Prostate gland (tissue), 2 donors: Measurements from ENCODE around the gene KIF26B. TPM values are rescaled to one million over a fixed set of nuclear protein-coding genes. Genes with fewer than 3 reads are reported as not detected.

Experiments
- DNase-seq: peaks from one replicate; pipeline ENCODE4 v3.0.0-alpha.2; 2019; ENCODE audit warnings: low spot score
- H3K27ac ChIP-seq, 2 donors: fragments of 200-600 bp; sonication (generic); 2 replicates each; pipeline ENCODE4 v1.5.1; 2017 to 2019
- H3K27me3 ChIP-seq: fragments of 200-600 bp; sonication (generic); replicated peaks from 2 replicates; pipeline ENCODE4 v1.5.1; 2019; ENCODE audit not compliant: insufficient read depth
- H3K36me3 ChIP-seq, 2 donors: fragments of 200-600 bp; sonication (generic); 1 replicate in 1 of 2; 2 replicates in 1 of 2; pipeline versions ENCODE4 v1.5.1 to v1.8.1; 2017 to 2019
- H3K4me1 ChIP-seq: fragments of 200-600 bp; sonication (generic); replicated peaks from 2 replicates; pipeline ENCODE4 v1.5.1; 2019
- H3K4me3 ChIP-seq, 2 donors: fragments of 200-600 bp; sonication (generic); 2 replicates each; pipeline ENCODE4 v1.5.1; 2017 to 2019
- H3K9me3 ChIP-seq: fragments of 200-600 bp; sonication (generic); 2 replicates; pipeline ENCODE4 v1.5.1; 2017
- POLR2A ChIP-seq: fragments of 450-650 bp; IDR thresholded peaks from one replicate; pipeline ENCODE4 v1.6.1; 2016; ENCODE audit warnings: antibody characterized with exemption, mild to moderate bottlenecking
- POLR2AphosphoS5 ChIP-seq: sonication (generic); formaldehyde crosslinking; IDR thresholded peaks from one replicate; pipeline ENCODE4 v1.6.1; 2017; ENCODE audit warnings: antibody characterized with exemption
- WGBS: methylation state at CpG from one replicate; pipeline ENCODE4 v1.1.5; 2018; 5-methylcytosine and 5-hydroxymethylcytosine counted together
- intact Hi-C: fragments of 100-400 bp; cut with DNase I; formaldehyde crosslinking; loops from one replicate; pipeline ENCODE4 v1.14.2; 2022
- total RNA-seq, 2 donors: library from RNA; depleted of rRNA; stranded (reverse); fragments of >200 nt; gene quantifications; one replicate each; pipeline ENCODE4 v1.1.0, GENCODE V29; 2016
- TF ChIP-seq, protein P1 (sequence below), 4 experiments: fragments of 200-600 bp in 2 of 4; fragments of 450-650 bp in 2 of 4; sonication (generic) in 2 of 4; IDR thresholded peaks; 1 replicate in 3 of 4; 2 replicates in 1 of 4; pipeline ENCODE4 v1.5.1; 2016 to 2019; ENCODE audit warnings: antibody characterized with exemption in 4 of 4, mild to moderate bottlenecking in 2 of 4, moderate library complexity in 2 of 4

The KIF26B gene
- total RNA-seq, 2 donors from 2014 or later: 3.3 to 3.8 TPM

- Histone ChIP-seq H3K9me3 (no peaks in the 10 kb centered on the region), H3K4me1 (peaks cover 12% of the 10 kb centered on the region), H3K27me3 (no peaks in the 10 kb centered on the region), H3K27ac (no peak overlapping the region), H3K36me3 (no peaks in the 10 kb centered on the region), H3K4me3 (peak overlapping the region; percentile 41 to 44)
- no peak for DNase-seq
- no peak for TF ChIP-seq POLR2A
- no peak for TF ChIP-seq POLR2AphosphoS5
- TF ChIP-seq, protein P1, sequence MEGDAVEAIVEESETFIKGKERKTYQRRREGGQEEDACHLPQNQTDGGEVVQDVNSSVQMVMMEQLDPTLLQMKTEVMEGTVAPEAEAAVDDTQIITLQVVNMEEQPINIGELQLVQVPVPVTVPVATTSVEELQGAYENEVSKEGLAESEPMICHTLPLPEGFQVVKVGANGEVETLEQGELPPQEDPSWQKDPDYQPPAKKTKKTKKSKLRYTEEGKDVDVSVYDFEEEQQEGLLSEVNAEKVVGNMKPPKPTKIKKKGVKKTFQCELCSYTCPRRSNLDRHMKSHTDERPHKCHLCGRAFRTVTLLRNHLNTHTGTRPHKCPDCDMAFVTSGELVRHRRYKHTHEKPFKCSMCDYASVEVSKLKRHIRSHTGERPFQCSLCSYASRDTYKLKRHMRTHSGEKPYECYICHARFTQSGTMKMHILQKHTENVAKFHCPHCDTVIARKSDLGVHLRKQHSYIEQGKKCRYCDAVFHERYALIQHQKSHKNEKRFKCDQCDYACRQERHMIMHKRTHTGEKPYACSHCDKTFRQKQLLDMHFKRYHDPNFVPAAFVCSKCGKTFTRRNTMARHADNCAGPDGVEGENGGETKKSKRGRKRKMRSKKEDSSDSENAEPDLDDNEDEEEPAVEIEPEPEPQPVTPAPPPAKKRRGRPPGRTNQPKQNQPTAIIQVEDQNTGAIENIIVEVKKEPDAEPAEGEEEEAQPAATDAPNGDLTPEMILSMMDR (IDR thresholded peaks at IDR 0.05): peak in 1 of 4 experiments; percentile 5
- intact Hi-C loops: loop anchor here (2.0 to 5.0 kb wide), 3 partner anchors 224 to 1295 kb away; no protein-coding TSS in a partner anchor
- WGBS: 9% methylated on average over 36 of the region's 44 CpGs
Measured at GRCh38 chr1:245156736-245157505, 2.1 kb downstream of the KIF26B start.

DNA sequence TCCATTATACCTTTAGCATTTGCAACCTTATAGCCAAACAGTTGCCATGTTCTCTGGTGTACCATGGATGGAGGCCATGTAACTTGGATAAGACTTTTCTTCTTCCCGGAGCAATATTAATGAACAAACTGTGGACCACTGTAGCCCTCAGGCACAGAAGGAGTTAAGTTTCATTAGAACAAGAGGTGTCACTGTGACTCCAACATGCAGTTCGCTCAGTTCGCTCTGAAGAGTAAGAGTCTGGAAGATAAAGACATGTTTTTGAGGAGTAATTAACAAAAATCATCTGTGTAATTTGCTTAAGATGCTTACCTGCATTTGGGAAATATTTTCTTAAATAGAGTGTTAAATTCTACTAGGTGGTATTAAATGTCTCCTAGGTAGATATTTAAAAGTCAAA, 4.1 kb downstream of the KIF26B start:
- no peak for TF ChIP-seq POLR2A
- TF ChIP-seq, protein P1 (IDR thresholded peaks at IDR 0.05): no peak
- TF ChIP-seq POLR2AphosphoS5: no peak
- Histone ChIP-seq H3K27me3 (no peaks in the 10 kb centered on the region), H3K4me1 (peaks cover 4% of the 10 kb centered on the region), H3K4me3 (no peak overlapping the region), H3K9me3 (no peaks in the 10 kb centered on the region), H3K27ac (no peak overlapping the region), H3K36me3 (no peaks in the 10 kb centered on the region)
- no peak for DNase-seq
- 81% methylated on average over 3 of the region's 3 CpGs for WGBS
- intact Hi-C loops: loop anchor here (5.0 kb wide), 2 partner anchors 958 to 1293 kb away; no protein-coding TSS in a partner anchor

DNA sequence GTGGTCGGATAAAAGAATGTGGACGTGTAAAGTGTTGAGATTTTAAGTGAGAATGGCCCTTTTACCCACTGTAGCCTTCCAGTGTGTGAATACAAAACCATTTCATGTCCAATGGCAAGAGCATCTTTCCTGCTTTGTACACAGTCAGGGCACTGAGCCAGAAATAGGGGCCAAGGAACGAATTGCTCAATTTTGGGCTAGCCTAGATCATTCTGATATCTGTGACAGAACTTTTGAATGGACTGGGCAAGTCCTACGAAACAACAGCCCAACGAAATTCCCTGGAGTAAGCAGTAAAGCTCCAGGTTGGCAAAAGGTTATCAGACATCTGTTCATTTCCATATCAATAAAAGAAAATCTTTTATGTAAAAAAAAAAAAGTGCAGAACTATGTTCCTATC, 5.5 kb downstream of the KIF26B start:
- TF ChIP-seq POLR2AphosphoS5 (peak; percentile 44), POLR2A (no peak)
- no peaks in the 10 kb centered on the region for H3K4me1 ChIP-seq
- peak; percentile 62 for DNase-seq
- intact Hi-C loops: no loop called here
- H3K9me3 ChIP-seq: no peaks in the 10 kb centered on the region
- WGBS: 14% methylated on average over 5 of the region's 5 CpGs
- no peaks in the 10 kb centered on the region for H3K36me3 ChIP-seq
- H3K27me3 ChIP-seq: no peaks in the 10 kb centered on the region
- H3K4me3 ChIP-seq: no peak overlapping the region
- no peak overlapping the region for H3K27ac ChIP-seq

DNA sequence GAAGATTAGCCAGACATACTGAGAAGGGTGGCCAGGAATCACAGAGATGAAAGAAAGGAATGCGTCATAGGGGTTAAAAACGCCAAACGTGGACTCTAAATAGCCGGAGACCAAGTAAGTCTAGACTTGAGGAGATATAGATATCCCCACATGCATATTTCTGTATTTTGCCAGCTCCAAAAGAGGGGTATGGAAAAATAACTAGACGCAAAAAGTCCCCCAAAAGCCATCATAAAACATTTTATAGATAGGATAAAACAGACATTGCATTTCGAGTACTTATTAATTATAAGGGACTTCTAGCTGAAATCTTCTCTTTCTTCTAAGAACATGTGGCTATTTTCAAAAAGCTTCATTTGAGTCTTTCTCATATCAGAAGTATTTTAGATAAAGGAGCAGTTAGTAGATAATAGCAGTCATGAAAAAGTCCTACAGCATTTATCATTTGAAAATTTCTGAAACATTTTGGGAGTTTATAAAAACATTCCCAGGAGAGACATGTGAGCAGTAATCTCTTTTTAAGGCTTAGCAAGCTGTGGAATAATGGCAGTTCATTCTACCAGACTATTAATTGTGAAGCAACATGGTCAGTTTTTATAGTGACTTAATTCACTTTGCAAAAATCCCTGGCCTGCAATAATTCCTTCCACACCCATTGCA, 6.1 kb downstream of the KIF26B start:
- no peaks in the 10 kb centered on the region for H3K36me3 ChIP-seq
- H3K27me3 ChIP-seq: no peaks in the 10 kb centered on the region
- H3K27ac ChIP-seq: no peak overlapping the region
- H3K4me3 ChIP-seq: no peak overlapping the region
- intact Hi-C loops: no loop called here
- no peak for TF ChIP-seq POLR2AphosphoS5
- TF ChIP-seq POLR2A: no peak
- TF ChIP-seq, protein P1 (IDR thresholded peaks at IDR 0.05): no peak
- H3K4me1 ChIP-seq: no peaks in the 10 kb centered on the region
- H3K9me3 ChIP-seq: no peaks in the 10 kb centered on the region
- WGBS: 34% methylated on average over 6 of the region's 6 CpGs
- no peak for DNase-seq

DNA sequence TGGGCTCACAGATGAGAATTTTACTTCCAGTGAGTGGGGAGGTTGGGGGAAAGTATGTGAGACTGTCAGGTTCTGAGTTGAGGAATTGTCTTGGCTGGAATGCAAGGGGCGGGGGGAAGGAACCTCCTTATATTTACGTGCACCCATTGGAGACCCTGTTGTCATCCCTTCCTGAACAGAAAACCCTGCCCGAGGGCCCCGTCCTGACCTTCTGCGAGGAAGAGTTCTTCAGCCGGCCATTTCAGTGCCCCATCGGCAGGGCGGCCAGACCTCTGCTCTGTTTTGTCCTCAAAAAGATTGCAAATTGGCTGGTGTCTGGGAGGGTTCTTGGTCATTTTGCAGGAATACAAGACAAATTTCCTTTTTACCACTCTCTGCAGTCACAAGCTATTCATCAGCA, 7.1 kb downstream of the KIF26B start:
- DNase-seq: no peak
- no peak overlapping the region for H3K27ac ChIP-seq
- intact Hi-C loops: no loop called here
- H3K4me1 ChIP-seq: no peaks in the 10 kb centered on the region
- no peak for TF ChIP-seq POLR2AphosphoS5
- TF ChIP-seq POLR2A: no peak
- TF ChIP-seq, protein P1 (IDR thresholded peaks at IDR 0.05): no peak
- no peaks in the 10 kb centered on the region for H3K27me3 ChIP-seq
- no peak overlapping the region for H3K4me3 ChIP-seq
- no peaks in the 10 kb centered on the region for H3K9me3 ChIP-seq
- WGBS: 87% methylated on average over 8 of the region's 8 CpGs
- H3K36me3 ChIP-seq: no peaks in the 10 kb centered on the region
